Measurements from ENCODE around the gene MSANTD7.

GRCh38 chr10:14879928-14880193, 41.8 kb downstream of the MSANTD7 start:
- TF ChIP-seq EZH2 (IDR thresholded peaks at IDR 0.05; ENCODE audit: borderline replicate concordance): no peak
- TF ChIP-seq CTCF (IDR thresholded peaks at IDR 0.05; ENCODE audit: poor library complexity): no peak
- TF ChIP-seq EZH2phosphoT487 (IDR thresholded peaks at IDR 0.05; ENCODE audit: low read depth, severe bottlenecking, unreplicated experiment): no peak

Data from hepatocyte (in vitro differentiated cells).